LNCAP (cell line): ENCODE results near the gene FGGY.

Experiments
- TF ChIP-seq, protein P1 (sequence below): fragments of 450-650 bp; IDR thresholded peaks from 2 replicates; pipeline ENCODE4 v1.5.1; 2017; ENCODE audit warnings: mild to moderate bottlenecking

The FGGY gene

DNA sequence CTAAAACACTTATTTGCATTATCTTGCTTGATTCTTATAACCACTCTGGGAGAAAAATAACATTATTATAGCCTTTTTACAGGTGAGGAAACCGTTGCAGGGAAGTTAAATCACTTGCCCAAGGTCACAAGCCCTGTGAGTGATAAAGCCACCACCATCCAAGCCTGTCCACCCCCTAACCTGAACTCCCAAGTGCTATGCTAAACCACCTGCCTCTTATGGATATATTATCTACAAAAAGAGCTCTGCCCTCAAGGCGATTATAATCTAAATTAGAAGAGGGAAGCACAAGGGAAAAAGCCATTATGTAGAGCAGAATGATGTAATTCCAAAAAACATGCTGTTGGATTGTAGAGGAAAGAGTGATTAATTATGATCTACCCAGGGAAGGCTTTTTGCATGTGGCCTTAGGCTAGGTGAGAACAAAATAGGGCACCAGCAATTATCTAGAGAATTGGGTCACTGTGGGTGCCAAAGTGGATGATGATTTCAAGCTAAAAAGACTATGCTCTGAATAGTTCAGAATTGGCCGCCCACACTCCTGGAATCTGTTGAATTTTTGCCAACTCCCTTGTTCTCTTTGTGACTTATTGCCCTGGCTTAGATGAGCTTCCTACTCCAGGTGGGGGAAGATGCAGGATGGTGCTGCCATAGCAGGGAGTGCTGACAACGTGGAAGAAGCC is 205.3 kb downstream of the FGGY start:
- TF ChIP-seq, protein P1, sequence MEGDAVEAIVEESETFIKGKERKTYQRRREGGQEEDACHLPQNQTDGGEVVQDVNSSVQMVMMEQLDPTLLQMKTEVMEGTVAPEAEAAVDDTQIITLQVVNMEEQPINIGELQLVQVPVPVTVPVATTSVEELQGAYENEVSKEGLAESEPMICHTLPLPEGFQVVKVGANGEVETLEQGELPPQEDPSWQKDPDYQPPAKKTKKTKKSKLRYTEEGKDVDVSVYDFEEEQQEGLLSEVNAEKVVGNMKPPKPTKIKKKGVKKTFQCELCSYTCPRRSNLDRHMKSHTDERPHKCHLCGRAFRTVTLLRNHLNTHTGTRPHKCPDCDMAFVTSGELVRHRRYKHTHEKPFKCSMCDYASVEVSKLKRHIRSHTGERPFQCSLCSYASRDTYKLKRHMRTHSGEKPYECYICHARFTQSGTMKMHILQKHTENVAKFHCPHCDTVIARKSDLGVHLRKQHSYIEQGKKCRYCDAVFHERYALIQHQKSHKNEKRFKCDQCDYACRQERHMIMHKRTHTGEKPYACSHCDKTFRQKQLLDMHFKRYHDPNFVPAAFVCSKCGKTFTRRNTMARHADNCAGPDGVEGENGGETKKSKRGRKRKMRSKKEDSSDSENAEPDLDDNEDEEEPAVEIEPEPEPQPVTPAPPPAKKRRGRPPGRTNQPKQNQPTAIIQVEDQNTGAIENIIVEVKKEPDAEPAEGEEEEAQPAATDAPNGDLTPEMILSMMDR: no peak

DNA sequence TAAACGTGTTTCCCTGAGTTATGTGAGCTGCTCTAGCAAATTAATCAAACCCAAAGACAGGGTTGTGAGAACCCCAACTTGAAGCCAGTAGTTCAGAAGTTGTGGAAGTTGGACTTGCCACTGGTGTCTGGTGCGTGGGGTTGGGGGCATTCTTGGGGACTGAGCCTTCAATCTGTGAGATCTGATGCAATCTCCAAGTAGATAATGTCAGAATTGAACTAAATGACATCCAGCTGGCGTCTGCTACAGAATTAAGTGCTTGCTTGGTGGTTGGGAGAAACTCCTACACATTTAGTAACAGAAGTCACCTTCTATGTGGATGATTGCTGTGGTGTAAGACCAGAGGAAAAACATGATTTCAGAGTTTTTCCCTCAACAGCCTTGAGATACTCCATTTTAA is 207.4 kb downstream of the FGGY start:
- TF ChIP-seq, protein P1: no peak

DNA sequence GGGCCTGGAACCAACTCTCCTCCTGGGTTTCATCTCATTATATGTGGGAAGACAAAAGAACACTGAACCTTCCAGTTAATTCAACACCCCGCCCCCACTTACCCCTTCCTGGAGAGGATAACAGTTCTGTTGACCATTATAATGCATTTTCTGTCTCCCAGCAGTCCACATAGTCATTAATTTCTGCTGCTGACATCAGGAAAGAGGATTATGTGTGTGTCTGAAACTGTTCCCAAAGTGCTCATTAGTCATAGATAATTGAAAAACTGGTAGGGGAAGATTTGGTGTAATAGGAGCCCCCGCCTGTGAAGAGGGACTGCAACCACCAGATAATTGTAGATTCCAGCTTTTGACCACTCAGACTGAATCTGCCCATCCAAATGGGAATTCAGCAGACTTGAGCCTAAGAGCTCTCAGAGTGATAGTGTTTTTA is 208.7 kb downstream of the FGGY start:
- TF ChIP-seq, protein P1: no peak

DNA sequence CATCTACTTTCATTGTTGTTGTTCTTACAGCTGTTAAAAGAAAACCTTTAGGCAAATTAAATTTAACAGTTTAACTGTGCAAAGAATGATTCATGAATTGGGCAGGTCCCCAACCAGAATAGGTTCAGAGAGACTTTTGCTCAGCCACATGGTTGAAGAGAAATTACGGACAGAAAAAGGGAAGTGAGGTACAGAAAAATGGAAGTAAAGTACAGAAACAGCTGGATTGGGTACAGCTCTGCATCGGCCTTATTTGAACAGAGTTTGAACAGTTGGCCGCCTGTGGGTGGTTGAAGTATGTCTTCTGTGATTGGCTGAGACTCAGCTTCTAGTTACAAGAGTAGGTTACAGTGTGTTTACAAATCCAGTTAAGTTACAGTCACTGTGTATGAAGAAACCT is 210.1 kb downstream of the FGGY start:
- TF ChIP-seq, protein P1: no peak

DNA sequence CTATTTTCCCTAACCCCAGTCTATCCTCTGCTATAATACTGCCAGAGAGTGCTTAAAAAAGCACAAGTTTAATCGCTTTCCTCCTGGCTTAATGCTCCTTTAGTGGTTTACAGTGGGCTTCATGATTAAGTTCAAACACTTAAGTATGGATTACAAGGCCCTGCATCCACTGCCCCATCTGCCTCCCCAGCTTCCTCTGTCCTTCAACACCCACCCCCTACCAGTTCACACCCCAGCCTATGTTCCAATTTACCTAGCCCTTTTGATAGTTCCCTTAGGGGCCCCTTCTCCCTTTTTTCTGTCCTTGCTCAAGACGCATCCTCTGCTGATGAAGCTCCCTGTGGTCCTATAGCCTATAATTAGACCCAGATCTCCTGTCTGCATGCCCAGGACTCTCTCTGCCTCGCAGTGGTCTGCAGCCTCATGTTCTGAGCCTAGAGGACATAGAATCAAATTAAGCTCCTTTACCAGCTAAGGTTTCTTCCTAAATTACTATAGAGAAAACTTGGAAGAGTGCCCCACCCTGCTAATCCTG is 212.5 kb downstream of the FGGY start:
- TF ChIP-seq, protein P1: no peak

DNA sequence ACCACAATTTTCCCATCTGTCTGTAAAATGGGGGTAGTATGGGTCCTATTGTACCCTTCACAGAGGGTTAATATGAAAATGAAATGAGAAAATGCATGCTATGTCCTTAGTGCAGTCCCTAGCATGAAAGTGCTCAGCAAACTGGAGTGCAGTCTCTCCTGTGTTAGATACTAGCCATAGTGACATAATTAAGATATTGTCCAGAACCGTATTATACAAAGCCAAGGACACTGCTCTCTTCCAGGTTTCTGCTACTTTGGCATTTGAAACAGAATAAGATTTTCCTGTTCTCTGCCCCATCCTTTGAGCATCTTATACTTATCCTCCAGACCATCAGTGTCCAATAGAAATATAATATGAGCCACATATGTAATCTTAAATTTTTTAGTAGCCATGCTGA is 213.4 kb downstream of the FGGY start:
- TF ChIP-seq, protein P1: no peak

DNA sequence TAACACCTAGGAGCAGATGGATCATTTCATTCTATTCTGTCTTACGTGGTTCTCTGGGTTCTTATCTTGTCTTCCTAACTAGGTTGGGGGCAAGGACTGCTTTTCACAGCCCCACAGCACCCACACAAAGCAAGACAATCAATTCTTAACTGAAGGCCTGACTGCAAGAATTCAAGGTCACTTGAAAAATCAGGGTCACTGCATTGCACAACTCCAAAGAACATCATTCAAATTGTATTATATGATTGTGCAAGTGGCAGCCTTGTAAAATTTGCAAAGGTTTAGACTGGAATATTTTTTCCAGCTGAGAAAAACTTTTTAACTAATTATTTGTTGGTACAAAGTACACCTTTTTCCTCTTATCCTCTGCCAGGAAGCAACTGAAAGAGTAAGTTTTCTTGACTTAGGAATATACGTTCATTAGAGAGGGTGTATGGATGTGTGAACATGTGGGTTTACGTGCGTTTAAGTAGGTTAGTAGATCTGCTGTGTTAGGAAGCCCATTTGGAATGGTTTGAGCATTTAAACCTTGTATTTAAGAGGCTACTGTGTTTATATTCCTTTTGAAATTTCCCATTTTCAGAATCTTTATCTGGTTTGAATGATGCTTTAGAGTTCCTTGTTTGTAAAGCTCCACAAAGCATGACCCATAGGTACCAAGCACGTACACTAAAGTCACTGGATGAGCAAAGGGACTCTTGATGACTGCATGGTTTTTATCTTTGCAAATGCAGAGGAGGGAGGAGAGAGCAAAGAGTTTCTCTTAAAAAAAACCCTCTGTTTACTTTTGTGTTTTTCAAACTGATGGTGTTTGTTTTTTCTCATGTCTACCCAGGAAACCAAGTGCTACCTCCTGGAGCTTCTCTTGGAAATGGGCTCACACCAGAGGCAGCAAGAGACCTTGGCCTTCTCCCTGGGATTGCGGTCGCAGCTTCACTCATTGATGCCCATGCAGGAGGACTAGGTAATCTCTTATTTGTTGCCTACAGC is 214.9 kb downstream of the FGGY start:
- TF ChIP-seq, protein P1: no peak
